Cardiac ventricle fibroblast (primary cell): Measurements from ENCODE around the gene ZNF512B. TPM values are rescaled to one million over a fixed set of nuclear protein-coding genes. Genes with fewer than 3 reads are reported as not detected.

Experiments used
- total RNA-seq: library from RNA; depleted of rRNA; stranded (reverse); fragments of >200 nt; gene quantifications from 2 replicates; pipeline ENCODE4 v1.2.3, GENCODE V29; 2015

The ZNF512B gene
- 13.3 and 14.0 TPM in 2 replicates for total RNA-seq

DNA sequence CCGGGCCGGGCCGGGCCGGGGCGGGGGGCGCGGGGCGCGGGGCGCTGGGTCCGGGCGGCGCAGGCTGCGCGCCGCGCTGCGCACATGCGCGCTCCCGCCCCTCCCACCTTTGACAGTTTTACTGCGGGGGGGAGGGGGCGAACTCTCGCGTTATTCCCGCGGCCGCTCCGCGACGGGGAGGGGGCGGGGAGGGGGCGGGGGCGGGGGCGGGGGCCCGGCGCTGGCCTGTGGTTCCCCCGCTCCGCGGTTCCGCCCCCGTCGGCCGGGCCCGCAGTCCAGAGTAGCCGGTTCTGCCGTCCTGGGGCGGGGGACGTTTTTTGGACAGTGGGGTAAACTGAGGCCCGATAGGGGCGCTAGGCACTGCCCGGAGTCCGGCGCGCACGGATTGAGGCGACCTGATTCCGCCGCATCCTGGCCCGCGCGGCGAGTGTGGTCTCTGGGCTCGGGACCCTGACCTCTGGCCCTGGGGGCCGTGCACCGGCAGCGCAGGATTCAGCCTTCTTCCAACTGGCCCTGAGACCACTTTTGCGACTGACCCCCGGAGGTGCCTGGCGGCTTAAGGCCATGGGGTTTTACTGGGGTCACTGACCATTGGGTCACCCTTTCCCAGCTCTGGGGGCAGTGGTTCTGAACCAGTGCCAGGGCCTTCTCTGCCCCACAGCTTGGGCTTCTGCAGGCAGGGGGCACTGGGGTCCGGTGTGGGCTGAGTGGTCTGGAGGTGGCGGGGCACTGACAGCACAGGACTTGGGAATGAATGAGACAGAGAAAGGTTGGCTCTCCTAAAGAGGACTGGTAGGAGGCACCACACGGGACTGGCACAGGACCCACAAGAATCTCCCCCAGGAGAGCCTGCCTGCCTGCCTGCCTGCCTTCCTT is at the start of gene ZNF512B:
TSS of gene ZNF512B (minus strand) at position 93 of the 876 bp plus-strand sequence. CDS start 1,980 bp downstream, outside the sequence.

DNA sequence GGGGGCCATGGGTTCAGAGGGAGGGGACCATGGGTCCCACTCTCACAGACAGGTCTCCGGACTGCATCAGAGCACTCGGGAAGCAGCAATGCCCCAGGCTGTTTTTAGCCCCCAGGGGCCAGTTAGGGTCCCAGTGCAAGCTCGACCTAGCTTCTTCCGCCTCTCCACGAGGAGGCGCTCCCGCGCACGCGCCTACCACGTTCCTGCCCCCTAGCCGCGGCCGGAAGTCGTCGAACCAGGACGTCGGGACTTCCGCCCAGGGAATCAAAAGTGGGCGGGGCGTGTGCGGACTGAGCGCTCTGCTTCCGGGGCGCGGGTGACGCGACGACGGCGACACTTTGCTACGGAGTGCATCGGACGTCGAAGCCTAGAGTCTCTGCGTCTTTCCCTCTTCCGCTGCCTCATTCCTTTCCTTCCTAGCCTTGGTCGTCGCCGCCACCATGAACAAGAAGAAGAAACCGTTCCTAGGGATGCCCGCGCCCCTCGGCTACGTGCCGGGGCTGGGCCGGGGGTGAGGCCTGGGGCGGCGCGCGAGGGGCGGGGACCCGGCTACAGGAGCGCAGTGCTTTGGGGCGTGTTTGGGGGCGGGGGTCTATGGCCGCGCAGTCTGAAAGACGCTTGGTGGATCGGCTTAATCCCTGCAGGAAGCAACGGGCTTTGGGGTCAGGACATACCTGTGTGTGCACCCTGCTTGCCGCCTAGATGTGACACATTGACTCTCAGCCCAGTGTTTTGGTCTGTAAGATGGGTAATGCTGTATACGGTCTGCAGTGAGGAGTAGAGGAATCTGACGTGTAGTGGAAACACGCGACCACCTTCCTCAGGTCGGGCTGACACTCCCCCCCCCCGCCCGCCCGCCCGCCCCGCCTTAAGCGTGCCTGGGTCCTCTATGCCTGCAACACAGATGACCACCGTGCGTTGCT is 11.3 kb upstream of the ZNF512B start, which contains the start of gene PRPF6:
TSS of gene PRPF6 (plus strand) at position 327 of the 923 bp plus-strand sequence. CDS start at position 441, 114 bp downstream.

DNA sequence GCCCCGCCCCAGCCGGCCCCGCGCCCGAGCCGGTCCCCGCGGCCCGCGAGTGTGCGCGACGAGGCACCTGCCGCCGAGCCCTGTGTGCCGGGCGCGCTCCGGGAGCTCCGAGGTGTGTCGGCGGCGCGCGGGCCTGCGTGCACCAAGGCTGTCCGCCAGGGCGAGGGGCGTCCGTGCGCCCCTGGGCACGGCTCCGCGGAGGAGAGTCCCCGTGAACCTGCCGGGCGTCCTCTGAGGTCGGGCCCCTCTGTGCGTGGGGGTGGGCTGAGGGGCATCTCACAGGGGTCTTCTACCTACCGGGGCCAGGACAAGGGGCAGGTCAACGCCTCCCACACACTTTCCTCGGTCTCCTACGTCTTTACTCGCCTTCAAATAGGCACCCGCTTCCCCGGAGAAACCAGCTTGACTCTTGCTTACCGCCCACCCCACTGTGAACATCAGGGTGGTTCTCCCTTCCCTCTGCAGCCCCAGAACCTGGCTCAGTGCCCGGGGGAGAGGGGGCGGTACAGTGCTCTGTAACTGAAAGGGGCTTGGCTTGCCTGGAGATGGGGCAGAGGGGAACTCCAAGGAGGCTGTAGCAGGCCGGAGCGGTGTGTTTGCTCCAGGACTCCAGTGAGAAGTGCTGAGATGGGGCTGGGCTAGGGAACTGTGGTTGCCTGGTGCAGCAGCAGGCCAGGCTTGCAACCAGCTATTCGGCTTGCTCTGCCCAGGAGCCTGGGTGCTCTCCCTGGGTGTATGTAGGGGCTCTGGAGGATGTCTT is 10.0 kb upstream of the ZNF512B start, which contains the start of gene SAMD10:
TSS of gene SAMD10 (minus strand) at position 86 of the 760 bp plus-strand sequence. CDS start 175 bp downstream, outside the sequence.

DNA sequence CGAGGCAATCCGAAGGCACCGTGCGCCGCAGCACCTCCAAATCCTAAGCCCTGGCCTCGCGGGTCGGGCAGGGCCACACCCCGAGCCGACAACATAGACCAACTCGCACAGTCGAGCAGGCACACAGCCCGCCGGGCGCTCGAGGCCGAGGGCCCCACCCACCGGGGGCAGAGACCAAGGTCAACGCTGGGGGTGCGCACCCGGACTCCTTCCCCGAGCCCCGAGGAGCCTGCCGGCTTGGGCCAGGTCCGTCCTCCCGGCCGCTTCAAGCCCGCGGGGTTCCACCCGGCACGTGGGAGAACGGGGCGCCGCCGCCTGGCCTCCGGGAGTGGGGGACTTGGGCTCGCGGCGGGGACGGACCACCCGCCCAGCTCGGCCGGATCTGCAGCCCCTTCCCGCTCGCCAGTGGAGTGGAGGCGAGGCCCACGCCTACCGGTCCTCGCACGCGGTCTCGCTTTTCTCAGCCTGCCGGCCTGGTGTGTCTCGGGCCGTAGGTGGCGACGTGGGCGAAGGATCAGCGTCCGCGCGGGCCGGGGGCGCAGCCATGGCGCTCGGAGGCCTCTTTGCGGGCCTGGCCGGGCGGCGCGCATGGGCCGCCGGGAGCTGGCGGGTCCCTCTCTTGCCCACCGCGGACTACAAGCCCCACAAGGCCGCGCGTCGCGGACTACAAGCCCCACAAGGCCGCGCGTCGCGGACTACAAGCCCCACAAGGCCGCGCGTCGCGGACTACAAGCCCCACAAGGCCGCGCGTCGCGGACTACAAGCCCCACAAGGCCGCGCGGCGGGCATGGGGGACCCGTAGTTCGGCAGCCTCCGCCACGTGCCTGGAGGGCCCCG is 13.7 kb downstream of the ZNF512B start, which contains the start of gene UCKL1:
TSS of gene UCKL1 (minus strand) at position 590 of the 837 bp plus-strand sequence. CDS start at position 546, 44 bp downstream.

Other genes with a start within 250 kb of the ZNF512B start
- 1.1 and 2.9 TPM in 2 replicates for gene LIME1, start 233.3 kb downstream of the ZNF512B start, total RNA-seq
- gene SLC2A4RG, start 230.2 kb downstream of the ZNF512B start, total RNA-seq: 39.2 and 69.8 TPM in 2 replicates
- 3.0 and 6.2 TPM in 2 replicates for gene ZBTB46, start 138.7 kb downstream of the ZNF512B start, total RNA-seq
- not detected in 2 replicates for gene ABHD16B, start 108.4 kb downstream of the ZNF512B start, total RNA-seq
- 92.1 and 109 TPM in 2 replicates for gene TPD52L2, start 104.7 kb downstream of the ZNF512B start, total RNA-seq
- 33.3 and 34.3 TPM in 2 replicates for gene DNAJC5, start 74.8 kb downstream of the ZNF512B start, total RNA-seq
- gene UCKL1, start 13.5 kb downstream of the ZNF512B start, total RNA-seq: 9.9 and 12.8 TPM in 2 replicates
- not detected in 2 replicates for gene SAMD10, start 9.7 kb upstream of the ZNF512B start, total RNA-seq
- gene PRPF6, start 11.2 kb upstream of the ZNF512B start, total RNA-seq: 52.2 and 56.1 TPM in 2 replicates
- gene C20orf204, start 66.3 kb upstream of the ZNF512B start, total RNA-seq: 0.34 and 0.87 TPM in 2 replicates
- 1.7 and 3.2 TPM in 2 replicates for gene SOX18, start 79.7 kb upstream of the ZNF512B start, total RNA-seq
- gene TCEA2, start 93.3 kb upstream of the ZNF512B start, total RNA-seq: 26.6 and 26.8 TPM in 2 replicates
- 8.2 and 11.9 TPM in 2 replicates for gene RGS19, start 109.6 kb upstream of the ZNF512B start, total RNA-seq
- 0.34 and 0.44 TPM in 2 replicates for gene OPRL1, start 110.2 kb upstream of the ZNF512B start, total RNA-seq
- gene LKAAEAR1, start 114.5 kb upstream of the ZNF512B start, total RNA-seq: 2.1 TPM in 2 replicates
- not detected in 2 replicates for gene NPBWR2, start 137.6 kb upstream of the ZNF512B start, total RNA-seq
- not detected in 2 replicates for gene MYT1, start 194.5 kb upstream of the ZNF512B start, total RNA-seq